ENCODE measurements around the gene GABRG3. TPM values are rescaled to one million over a fixed set of nuclear protein-coding genes. Genes with fewer than 3 reads are reported as not detected.

Gene GABRG3
- total and polyA plus RNA-seq, 2 donors (not counting 3 experiments of a cell fraction or from before 2014, with no cell fraction given), result not detected

DNA sequence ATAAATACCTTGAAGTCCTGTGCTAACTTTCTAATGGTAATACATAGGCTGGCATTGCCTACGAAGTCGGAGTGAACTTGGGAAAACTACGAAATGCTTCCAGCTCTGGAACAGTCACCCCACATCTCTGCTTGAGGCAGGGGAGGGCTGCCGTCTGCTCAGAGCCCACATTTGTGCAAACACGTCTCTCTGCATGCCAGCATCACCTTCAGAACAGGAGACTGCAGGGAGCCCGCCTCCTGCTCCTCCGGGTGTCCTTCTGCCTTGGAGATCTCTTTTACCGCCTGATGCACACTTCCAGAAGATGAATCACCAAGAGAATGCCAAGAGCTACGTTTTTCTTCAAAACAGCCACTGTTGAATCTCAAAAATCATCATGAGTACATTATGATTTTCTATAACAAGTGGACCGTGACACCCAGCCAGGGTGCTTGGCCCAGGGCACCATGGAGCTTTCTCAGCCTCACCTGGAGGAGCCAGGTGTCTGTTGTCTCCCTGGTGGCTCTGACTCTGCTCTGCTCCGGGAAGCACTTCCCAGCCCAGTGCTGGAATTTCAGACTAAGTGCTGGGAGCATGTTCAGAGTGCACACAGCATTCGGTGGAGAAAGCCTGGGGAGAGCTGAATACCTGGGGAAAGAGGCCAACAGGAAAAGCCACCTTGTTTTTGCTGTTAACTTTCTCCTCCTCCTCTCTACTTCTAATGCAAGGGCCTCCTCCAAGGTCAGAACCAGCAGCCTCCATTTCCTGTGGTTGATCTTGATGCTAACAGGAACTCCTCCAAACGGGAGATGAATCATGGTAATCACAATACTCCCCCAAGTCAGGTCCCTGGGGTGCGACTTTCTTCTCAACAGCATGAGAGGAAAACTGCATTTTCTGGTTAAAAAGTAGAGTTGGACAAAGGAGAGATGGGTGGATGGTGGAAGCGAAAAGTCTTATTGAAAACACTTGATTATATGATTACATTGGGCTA lies 467.7 kb downstream of the GABRG3 start:
- no TSS peak for BruUV-seq (replicated peaks)
- ChIA-PET POLR2A (no interaction called here), CTCF (interaction anchor here (0.9 kb wide), 1 partner anchor 14 kb away, joined by 3 read pairs; no protein-coding TSS in a partner anchor)
- H3K9me1 ChIP-seq (replicated peaks; ENCODE audit: control insufficient read depth, extremely low read depth, insufficient read depth, low read length), result no peaks in the 10 kb centered on the region
- dilution Hi-C loops (cut with MboI; ENCODE audit: extremely low pct_ligation_motif_present, low sequenced_read_pairs), result no loop called here
- FAIRE-seq, result no peak
- no peak overlapping the region for H2AFZ ChIP-seq (ENCODE audit: low read depth, low read length)
- DNase-seq (ENCODE audit: low read depth, low spot score), result no peak
- H3K36me3 ChIP-seq (ENCODE audit: control insufficient read depth in 2 of 2, extremely low read depth in 1 of 2, insufficient read depth in 2 of 2, low read length in 2 of 2), result no peaks in the 10 kb centered on the region
- H3K9me3 ChIP-seq (replicated peaks; ENCODE audit: control insufficient read depth, insufficient read depth, low read length), result peaks cover 6% of the 10 kb centered on the region
- H3K4me2 ChIP-seq (ENCODE audit: insufficient read depth, low read length), result no peak overlapping the region
- H4K20me1 ChIP-seq (replicated peaks; ENCODE audit: control insufficient read depth, extremely low read depth, insufficient read depth, low read length), result no peaks in the 10 kb centered on the region
- no peaks in the 10 kb centered on the region for H3K79me2 ChIP-seq (ENCODE audit: control insufficient read depth, insufficient read depth, low read length)
- no peak overlapping the region for H3K9ac ChIP-seq (replicated peaks; ENCODE audit: extremely low read depth, insufficient read depth, low read length)
- H3K27me3 ChIP-seq (ENCODE audit: control insufficient read depth in 2 of 2, insufficient read depth in 2 of 2, low read length in 2 of 2), result no peaks in the 10 kb centered on the region
- intact Hi-C loops (cut with micrococcal nuclease), result no loop called here
- no peak overlapping the region for H3K27ac ChIP-seq (ENCODE audit: insufficient read depth, low read depth, low read length)
- H3K4me3 ChIP-seq (replicated peaks in 1 of 3; ENCODE audit: insufficient read depth in 1 of 3, low read depth in 1 of 3, low read length in 3 of 3), result no peak overlapping the region
- no peaks in the 10 kb centered on the region for H3K4me1 ChIP-seq (ENCODE audit: control insufficient read depth, extremely low read depth, insufficient read depth, low read length)
- TF ChIP-seq MYC (IDR thresholded peaks at IDR 0.05; ENCODE audit: low read depth, low read length), result no peak
- no peak for TF ChIP-seq EZH2 (IDR thresholded peaks at IDR 0.05; ENCODE audit: borderline replicate concordance, low read depth, low read length, severe bottlenecking)
- TF ChIP-seq, protein P1, sequence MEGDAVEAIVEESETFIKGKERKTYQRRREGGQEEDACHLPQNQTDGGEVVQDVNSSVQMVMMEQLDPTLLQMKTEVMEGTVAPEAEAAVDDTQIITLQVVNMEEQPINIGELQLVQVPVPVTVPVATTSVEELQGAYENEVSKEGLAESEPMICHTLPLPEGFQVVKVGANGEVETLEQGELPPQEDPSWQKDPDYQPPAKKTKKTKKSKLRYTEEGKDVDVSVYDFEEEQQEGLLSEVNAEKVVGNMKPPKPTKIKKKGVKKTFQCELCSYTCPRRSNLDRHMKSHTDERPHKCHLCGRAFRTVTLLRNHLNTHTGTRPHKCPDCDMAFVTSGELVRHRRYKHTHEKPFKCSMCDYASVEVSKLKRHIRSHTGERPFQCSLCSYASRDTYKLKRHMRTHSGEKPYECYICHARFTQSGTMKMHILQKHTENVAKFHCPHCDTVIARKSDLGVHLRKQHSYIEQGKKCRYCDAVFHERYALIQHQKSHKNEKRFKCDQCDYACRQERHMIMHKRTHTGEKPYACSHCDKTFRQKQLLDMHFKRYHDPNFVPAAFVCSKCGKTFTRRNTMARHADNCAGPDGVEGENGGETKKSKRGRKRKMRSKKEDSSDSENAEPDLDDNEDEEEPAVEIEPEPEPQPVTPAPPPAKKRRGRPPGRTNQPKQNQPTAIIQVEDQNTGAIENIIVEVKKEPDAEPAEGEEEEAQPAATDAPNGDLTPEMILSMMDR (IDR thresholded peaks at IDR 0.05; ENCODE audit: extremely low read depth in 1 of 2, insufficient read depth in 1 of 2, low read depth in 1 of 2, low read length in 2 of 2), result no peak
- no peak for TF ChIP-seq POLR2A (IDR thresholded peaks at IDR 0.05; ENCODE audit: low read depth, low read length)
- no peak for TF ChIP-seq FOS (IDR thresholded peaks at IDR 0.05; ENCODE audit: borderline replicate concordance, insufficient read depth, low read length)
- no peak for TF ChIP-seq GATA2 (IDR thresholded peaks at IDR 0.05; ENCODE audit: insufficient read depth, insufficient read length, low read depth, low read length)
- TF ChIP-seq POLR2AphosphoS5 (IDR thresholded peaks at IDR 0.05; ENCODE audit: insufficient read depth, low read depth, low read length), result no peak
- TF ChIP-seq, protein P2, sequence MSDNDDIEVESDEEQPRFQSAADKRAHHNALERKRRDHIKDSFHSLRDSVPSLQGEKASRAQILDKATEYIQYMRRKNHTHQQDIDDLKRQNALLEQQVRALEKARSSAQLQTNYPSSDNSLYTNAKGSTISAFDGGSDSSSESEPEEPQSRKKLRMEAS (IDR thresholded peaks at IDR 0.05; ENCODE audit: insufficient read depth, insufficient read length), result no peak
- no peak for TF ChIP-seq JUN (IDR thresholded peaks at IDR 0.05; ENCODE audit: borderline replicate concordance, insufficient read depth, insufficient read length, low read depth)

Measured in endothelial cell of umbilical vein (primary cell).